Activated CD8-positive, alpha-beta memory T cell treated with anti-CD3 and anti-CD28 coated beads for 36 hours (primary cell): ENCODE measurements around the gene MAST4. TPM values are rescaled to one million over a fixed set of nuclear protein-coding genes. Genes with fewer than 3 reads are reported as not detected.

Source experiments
- CTCF ChIA-PET: fragments of 350-600 bp; sonication (Branson Sonifier 250); formaldehyde crosslinking; loops from one replicate; lab custom pipeline; 2021; ENCODE audit warnings: antibody characterized with exemption; lab: Charles Lee
- POLR2A ChIA-PET: fragments of 350-600 bp; sonication (Branson Sonifier 250); formaldehyde crosslinking; loops from one replicate; lab custom pipeline; 2021; ENCODE audit warnings: antibody characterized with exemption; lab: Charles Lee
- total RNA-seq, 2 experiments: library from RNA; stranded (reverse); gene quantifications; one replicate each; pipeline ENCODE4 v1.2.3, GENCODE V29; 2021

The MAST4 gene
- total RNA-seq, 2 experiments from 2014 or later, result 11.4 to 11.6 TPM

DNA sequence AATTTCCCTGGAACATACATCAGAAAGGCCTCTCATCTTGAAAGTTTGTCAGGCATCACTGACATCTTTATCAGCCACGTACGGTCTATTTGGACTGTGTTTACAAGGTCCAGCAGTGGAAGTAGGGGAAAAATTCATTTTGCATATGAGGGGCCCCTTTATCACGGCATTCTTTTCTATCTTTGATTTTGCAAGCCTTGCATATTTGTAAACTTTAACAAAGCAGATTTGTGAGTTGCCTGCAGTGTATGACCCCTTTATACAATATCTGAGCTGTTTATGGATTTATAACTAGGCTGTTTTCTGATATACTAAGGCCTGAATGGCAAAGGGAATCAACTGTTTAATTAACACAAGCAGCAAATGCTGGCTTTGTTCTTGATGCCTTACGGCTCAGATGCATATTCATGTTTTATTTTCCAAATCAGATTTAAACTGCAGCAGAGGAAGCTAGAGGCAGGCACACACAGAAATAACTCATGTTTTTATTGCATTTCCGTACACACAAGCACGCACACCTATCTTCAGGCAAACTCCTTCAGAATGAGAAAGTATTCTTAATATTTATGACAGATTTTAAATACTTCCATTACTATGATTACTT is 539.3 kb downstream of the MAST4 start:
- CTCF ChIA-PET, result no interaction called here

GRCh38 chr5:67139030-67139429 is 542.8 kb downstream of the MAST4 start:
- CTCF ChIA-PET, result interaction anchor here (1.1 kb wide), 1 partner anchor 152 kb away, joined by 3 read pairs; no protein-coding TSS in a partner anchor
- POLR2A ChIA-PET, result no interaction called here

More for the DNA sequence above, 539.3 kb downstream of the MAST4 start:
- POLR2A ChIA-PET, result no interaction called here

- CTCF ChIA-PET, result no interaction called here
- POLR2A ChIA-PET, result no interaction called here
These were observed 544.2 kb downstream of the MAST4 start for GRCh38 chr5:67140413-67140812.

DNA sequence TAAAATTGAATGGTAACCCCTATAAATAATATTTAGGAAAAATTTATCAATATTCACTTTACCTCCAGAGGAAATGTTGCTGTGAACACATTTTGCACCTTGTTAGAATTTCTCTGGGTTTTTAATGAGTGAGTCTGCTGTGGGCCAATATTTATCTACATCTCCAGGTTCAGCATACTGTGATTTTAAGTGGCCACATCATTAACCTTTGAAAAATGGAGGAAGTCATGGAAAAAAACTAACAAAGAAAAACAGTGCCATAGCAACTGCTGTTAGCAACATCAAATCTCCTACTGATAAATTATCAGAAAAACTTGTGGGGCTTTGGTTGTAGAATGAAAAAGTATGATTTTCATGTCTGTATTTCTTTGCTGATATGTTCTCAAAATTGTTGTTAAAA is 545.5 kb downstream of the MAST4 start:
- ChIA-PET CTCF (no interaction called here), POLR2A (no interaction called here)

- ChIA-PET CTCF (no interaction called here), POLR2A (no interaction called here)
These were observed 546.6 kb downstream of the MAST4 start for GRCh38 chr5:67142816-67143215.

DNA sequence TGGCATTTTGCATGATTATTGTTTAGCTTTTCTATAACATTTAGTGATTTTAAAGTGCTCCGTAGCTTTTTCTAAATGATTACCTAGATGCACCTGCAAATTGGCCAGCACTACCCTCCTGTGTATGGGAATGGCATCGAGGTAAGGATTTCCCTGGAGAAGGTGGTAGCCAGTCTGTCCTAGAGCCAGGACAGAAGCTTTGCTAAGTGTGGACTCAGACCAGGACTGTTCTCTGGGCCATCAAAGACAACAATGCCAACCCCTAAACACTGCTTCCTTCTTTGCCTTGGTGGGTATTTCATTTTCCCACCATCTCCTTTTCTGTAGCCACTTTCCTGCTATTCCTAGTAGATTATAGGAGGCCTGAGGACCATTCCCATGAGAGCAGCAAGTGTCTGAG is 547.4 kb downstream of the MAST4 start:
- POLR2A ChIA-PET, result no interaction called here
- CTCF ChIA-PET, result no interaction called here

DNA sequence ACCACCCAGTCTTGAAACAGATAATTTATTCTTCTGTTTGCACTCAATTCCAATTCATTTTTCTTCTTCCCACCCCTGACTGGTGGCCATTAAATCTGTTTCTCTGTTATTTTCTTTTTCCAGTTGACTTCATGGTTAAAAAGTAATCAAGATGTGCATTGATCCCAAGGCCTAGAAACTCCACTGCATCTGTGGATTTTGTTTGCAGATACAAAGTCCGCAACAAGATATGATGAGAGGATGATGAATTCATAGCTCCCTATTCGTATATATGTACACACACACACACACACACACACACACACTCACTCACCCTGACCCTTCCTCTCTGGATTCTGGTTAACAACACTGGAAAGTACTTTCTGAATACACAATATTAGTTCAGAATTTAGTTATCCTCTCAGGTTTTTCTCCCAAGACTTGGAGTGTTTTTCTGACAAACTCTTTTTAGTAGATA is 548.0 kb downstream of the MAST4 start:
- POLR2A ChIA-PET, result no interaction called here
- CTCF ChIA-PET, result no interaction called here

- ChIA-PET CTCF (no interaction called here), POLR2A (no interaction called here)
These were observed 550.4 kb downstream of the MAST4 start for GRCh38 chr5:67146574-67146973.

- POLR2A ChIA-PET, result no interaction called here
- CTCF ChIA-PET, result interaction anchor here (0.7 kb wide), 1 partner anchor 11 kb away, joined by 3 read pairs; no protein-coding TSS in a partner anchor
These were observed 550.8 kb downstream of the MAST4 start for GRCh38 chr5:67146981-67147380.

- CTCF ChIA-PET, result interaction anchor here (0.6 to 0.7 kb wide), 2 partner anchors 10 to 161 kb away, joined by 3 read pairs; no protein-coding TSS in a partner anchor
- POLR2A ChIA-PET, result no interaction called here
These were observed 551.6 kb downstream of the MAST4 start for GRCh38 chr5:67147760-67148159.

DNA sequence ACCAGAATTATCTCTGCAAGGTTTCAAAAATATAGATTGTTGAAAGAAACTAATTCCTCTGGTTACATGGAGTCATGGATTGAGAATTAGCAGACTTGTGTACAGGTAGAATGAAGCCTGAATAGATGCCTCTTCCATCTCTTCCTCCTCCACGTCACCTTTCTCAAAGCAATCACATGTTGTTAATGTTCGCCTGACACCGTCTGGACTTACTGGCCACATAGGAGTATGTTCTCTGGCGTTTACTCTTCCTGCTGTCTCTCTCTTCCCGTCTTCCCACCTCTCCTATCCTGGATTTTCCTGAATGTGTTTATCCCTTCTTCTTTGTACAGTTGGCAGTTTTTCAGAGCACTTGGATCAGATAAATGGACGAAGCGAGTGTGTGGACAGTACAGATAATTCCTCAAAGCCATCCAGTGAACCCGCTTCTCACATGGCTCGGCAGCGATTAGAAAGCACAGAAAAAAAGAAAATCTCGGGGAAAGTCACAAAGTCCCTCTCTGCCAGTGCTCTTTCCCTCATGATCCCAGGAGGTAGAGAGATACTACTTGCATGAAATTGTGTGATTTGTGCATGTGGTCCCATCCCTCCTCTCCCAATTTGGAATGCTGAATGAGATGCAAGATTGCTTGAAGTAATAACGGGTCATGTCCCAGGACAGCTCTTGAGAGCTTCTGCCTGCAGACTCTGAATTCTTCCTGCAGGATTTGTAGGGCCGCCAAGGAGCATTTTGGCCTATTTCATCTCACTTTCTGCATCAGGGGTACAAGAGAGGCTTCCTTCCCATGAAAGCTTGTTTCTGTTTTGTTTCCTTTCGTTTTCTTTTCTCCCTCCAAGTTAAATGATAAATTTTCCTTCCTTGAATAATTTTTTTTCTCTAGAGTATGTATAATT is 553.1 kb downstream of the MAST4 start:
- CTCF ChIA-PET, result interaction anchor here (0.6 kb wide), 1 partner anchor 367 kb away, joined by 3 read pairs; no protein-coding TSS in a partner anchor
- POLR2A ChIA-PET, result no interaction called here

DNA sequence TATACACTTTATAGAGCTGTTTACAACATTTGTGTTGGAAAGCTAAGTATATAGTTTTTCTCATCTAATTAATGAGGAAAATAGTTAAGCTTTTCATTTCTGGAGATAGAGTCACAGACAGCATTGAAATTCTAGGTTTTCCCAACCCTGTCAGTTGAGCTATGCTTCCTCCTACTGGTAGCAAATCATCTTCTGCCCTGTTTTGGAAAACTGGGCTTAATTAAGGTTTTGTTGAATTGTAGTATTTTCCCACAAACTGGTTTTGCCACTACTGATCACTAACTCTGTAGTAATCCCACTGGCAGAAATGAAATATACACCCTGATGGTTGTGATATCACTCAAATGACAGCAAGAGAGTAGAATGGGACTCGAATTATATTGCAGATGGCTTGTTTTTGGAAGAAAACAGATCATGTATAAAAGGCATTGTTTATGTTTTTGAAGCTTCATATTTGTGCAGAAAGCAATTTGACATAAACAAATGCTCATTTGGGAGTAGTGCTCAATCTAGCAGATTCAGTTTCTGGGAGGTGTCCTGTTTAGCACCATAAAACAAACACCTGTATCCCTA is 553.8 kb downstream of the MAST4 start:
- POLR2A ChIA-PET, result no interaction called here
- CTCF ChIA-PET, result no interaction called here

- CTCF ChIA-PET, result interaction anchor here (0.9 kb wide), 1 partner anchor 56 kb away, joined by 3 read pairs; no protein-coding TSS in a partner anchor
- POLR2A ChIA-PET, result no interaction called here
These were observed 556.2 kb downstream of the MAST4 start for GRCh38 chr5:67152400-67152799.

DNA sequence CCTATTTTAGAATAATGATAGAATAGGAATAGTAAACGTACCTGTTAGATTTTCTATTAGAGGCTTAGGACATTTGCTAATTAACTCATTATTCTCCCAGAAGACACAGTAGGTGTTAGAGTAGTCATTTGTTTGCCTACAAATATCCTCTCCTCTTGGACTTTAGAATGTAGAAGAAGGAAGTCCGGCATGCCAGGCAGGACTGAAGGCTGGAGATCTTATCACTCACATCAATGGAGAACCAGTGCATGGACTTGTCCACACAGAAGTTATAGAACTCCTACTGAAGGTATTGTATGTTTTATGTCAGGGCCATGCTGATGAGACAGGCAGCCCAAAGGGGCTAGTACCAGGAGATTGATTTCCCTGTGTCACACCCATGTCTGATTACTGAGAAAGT is 557.1 kb downstream of the MAST4 start:
- ChIA-PET POLR2A (no interaction called here), CTCF (interaction anchor here (0.9 kb wide), 1 partner anchor 56 kb away, joined by 3 read pairs; no protein-coding TSS in a partner anchor)

DNA sequence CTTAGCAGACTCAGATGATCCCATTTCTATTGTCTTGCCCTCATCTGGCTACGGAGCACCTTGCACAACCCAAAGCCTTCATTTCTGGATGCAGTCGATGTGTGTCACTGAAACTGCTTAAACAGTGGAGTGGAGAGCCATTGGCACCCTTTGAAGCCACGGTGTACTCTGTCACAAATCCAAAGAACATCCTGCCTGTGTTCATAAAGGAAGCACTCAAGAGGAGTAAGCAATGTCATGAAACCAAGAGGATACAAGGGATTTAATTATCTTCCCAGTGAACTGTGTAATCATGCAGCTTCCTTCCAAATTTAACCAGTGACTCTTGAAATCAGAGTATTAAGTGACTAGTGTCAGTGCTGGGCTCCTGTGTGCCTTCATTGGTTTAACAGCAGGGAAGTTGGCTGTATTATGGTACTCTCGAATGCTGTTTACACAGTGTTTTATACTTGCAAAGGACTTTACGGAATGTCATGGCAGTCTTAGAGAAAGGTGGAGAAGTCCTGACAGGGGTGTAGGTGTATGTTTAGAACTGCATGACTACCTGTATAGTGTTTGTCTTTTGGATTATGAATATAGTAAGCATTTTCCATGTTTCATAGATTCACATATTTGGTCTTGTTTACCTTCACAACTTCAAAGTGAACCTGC is 558.5 kb downstream of the MAST4 start:
- CTCF ChIA-PET, result interaction anchor here (0.5 to 1.5 kb wide), 3 partner anchors 11 to 1092 kb away, joined by 3 to 6 read pairs (median 3); no protein-coding TSS in a partner anchor
- POLR2A ChIA-PET, result no interaction called here

DNA sequence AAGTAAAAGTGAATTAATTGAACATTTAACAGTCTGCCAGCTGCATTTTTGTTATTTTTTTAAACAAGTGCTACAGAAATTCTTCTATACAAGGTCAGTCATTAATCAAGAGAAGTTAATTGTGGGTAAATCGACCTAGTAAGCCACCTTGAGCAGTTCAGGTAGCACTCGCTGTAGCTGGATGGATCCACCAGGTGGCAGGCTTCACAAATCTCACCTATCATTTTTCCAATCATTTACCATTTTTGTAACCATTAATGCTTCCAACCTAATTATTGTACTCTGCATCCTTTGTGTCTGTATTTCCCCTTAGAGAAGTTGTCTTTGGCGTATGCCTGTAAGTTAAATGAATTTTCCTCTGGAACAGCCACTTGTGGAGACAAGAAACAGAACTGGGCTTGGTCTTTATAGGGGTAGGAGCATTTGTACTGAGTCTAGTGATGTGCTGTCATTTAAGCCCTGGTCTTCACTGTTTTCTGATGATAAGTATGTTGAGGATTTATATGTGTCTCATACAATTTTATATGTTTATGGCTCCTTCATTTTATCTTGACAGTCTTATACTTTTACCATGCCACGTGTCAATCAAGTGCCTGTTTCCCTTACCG is 560.9 kb downstream of the MAST4 start:
- ChIA-PET POLR2A (no interaction called here), CTCF (interaction anchor here (0.7 to 1.9 kb wide), 7 partner anchors 9 to 147 kb away, joined by 3 to 11 read pairs (median 4); no protein-coding TSS in a partner anchor)

GRCh38 chr5:67160272-67160671 is 564.1 kb downstream of the MAST4 start:
- CTCF ChIA-PET, result interaction anchor here (10.5 kb wide), 1 partner anchor 45 kb away, joined by 117 read pairs; no protein-coding TSS in a partner anchor
- POLR2A ChIA-PET, result interaction anchor here (0.8 kb wide), 1 partner anchor 47 kb away, joined by 4 read pairs; no protein-coding TSS in a partner anchor

DNA sequence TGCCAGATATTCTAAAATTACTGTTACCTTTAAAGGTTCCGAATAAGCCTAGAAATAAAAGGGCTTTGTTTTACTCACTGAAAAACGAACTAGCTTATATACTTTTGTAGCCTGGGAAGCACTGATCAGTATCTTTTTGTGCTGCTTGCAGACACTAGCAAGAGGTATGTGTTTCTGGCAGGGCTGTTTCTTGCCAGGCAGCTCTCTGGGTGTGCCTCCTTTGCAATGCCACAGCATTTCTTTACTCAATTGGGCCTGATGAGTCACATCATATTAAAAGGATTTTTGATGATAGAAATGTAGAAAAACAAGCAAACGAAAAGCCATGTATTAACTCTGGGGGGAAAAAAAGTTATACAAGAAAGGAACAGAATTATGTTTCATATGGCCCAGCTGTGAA is 564.8 kb downstream of the MAST4 start:
- CTCF ChIA-PET, result interaction anchor here (10.5 kb wide), 1 partner anchor 44 kb away, joined by 117 read pairs; no protein-coding TSS in a partner anchor
- POLR2A ChIA-PET, result interaction anchor here (0.8 kb wide), 1 partner anchor 47 kb away, joined by 4 read pairs; no protein-coding TSS in a partner anchor
